C4-2B (cell line): ENCODE results near the gene ZBTB16.

Source experiments
- H3K27ac ChIP-seq: fragments of 450-650 bp; 2 replicates; pipeline ENCODE4 v1.5.1; 2017
- CTCF ChIP-seq: fragments of 450-650 bp; conservative IDR thresholded peaks from 2 replicates; pipeline ENCODE4 v1.5.1; 2017; ENCODE audit warnings: mild to moderate bottlenecking
- ZFX ChIP-seq: fragments of 450-650 bp; IDR thresholded peaks from 2 replicates; pipeline ENCODE4 v1.6.1; 2017

The ZBTB16 gene

DNA sequence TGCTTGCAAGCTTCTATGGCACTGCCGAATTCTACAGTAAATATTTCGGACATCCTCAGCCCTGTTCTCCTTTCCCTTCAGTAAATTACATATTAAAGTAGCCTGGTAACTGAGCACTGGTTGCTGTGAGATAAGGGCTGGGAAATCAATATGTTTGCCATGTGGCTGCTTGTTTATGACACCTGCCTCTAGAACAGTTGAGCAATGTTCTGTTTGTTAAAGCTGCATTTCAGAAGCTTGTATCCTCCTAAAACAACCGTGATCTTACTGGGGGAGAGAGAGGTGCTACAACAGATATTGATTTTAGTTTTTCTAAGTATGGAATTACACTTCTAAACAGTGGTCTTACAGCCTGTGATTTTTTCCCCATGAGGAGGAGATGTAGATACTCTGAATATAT lies 39.4 kb downstream of the ZBTB16 start:
- TF ChIP-seq ZFX (no peak), CTCF (no peak)
- H3K27ac ChIP-seq: no peak overlapping the region

- peak overlapping the region; percentile 68 for H3K27ac ChIP-seq
These were observed 40.1 kb downstream of the ZBTB16 start for GRCh38 chr11:114099392-114100178.

GRCh38 chr11:114102993-114103896 lies 43.7 kb downstream of the ZBTB16 start:
- no peak for TF ChIP-seq CTCF
- no peak for TF ChIP-seq ZFX
- H3K27ac ChIP-seq: no peak overlapping the region

More at GRCh38 chr11:114099392-114100178, 40.1 kb downstream of the ZBTB16 start:
- TF ChIP-seq CTCF (no peak), ZFX (no peak)

- H3K27ac ChIP-seq: no peak overlapping the region
- no peak for TF ChIP-seq ZFX
- no peak for TF ChIP-seq CTCF
These were observed 46.1 kb downstream of the ZBTB16 start for GRCh38 chr11:114105611-114106010.

DNA sequence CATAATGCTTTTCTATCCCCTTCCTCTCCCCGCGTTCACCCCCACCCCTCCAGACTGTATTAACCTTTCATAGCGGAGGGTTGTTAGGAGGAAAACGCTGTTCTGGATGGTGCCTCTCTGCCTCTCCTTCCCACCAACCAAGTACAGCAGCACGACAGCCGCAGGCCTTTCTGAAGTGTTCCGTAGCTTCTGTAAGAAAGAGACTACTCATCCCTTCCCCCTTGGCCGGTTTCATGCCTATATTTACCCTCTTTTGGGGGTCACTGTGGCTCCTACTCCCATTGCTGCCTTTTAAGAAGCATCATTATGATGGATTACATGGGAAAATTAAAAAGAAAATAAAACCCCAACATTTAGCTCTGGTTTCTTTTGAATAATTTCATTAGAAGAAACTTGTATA lies 46.5 kb downstream of the ZBTB16 start:
- H3K27ac ChIP-seq: no peak overlapping the region
- TF ChIP-seq CTCF (no peak), ZFX (no peak)

- TF ChIP-seq ZFX (no peak), CTCF (no peak)
- no peak overlapping the region; the same call in 1 of the 2 replicates for H3K27ac ChIP-seq
These were observed 47.5 kb downstream of the ZBTB16 start for GRCh38 chr11:114106986-114107385.
